NCI-H748 (cell line): Measurements from ENCODE around the gene CASP8.

ENCODE experiments used
- DNase-seq: peaks from one replicate; lab custom pipeline; 2025; ENCODE audit not compliant: unreplicated experiment; lab: John Stamatoyannopoulos, UW

Gene CASP8

GRCh38 chr2:201242571-201243277, 17.6 kb upstream of the CASP8 start:
- DNase-seq, result no peak

- DNase-seq, result no peak
Observed at GRCh38 chr2:201244829-201245228, 15.5 kb upstream of the CASP8 start.

GRCh38 chr2:201246280-201246679, 14.1 kb upstream of the CASP8 start:
- DNase-seq, result no peak

GRCh38 chr2:201248288-201248844, 12.0 kb upstream of the CASP8 start:
- DNase-seq, result no peak

- DNase-seq, result no peak
Observed at GRCh38 chr2:201249889-201250288, 10.4 kb upstream of the CASP8 start.

GRCh38 chr2:201250741-201251140, 9.6 kb upstream of the CASP8 start:
- no peak for DNase-seq

GRCh38 chr2:201254081-201254730, 6.1 kb upstream of the CASP8 start:
- no peak for DNase-seq

GRCh38 chr2:201255408-201256033, 4.8 kb upstream of the CASP8 start:
- DNase-seq, result no peak

GRCh38 chr2:201256082-201256481, 4.3 kb upstream of the CASP8 start:
- no peak for DNase-seq

GRCh38 chr2:201257381-201257955, 2.9 kb upstream of the CASP8 start:
- no peak for DNase-seq

- DNase-seq, result peak; percentile 62
Observed at GRCh38 chr2:201257956-201258665, 2.2 kb upstream of the CASP8 start.

GRCh38 chr2:201258666-201259615, 1.4 kb upstream of the CASP8 start:
- no peak for DNase-seq

- no peak for DNase-seq
Observed at GRCh38 chr2:201261471-201261870, 1.1 kb downstream of the CASP8 start.

- no peak for DNase-seq
Observed at GRCh38 chr2:201261906-201262305, 1.6 kb downstream of the CASP8 start.

GRCh38 chr2:201262718-201263117, 2.4 kb downstream of the CASP8 start:
- no peak for DNase-seq

GRCh38 chr2:201263779-201264178, 3.4 kb downstream of the CASP8 start:
- no peak for DNase-seq

GRCh38 chr2:201264472-201265173, 4.3 kb downstream of the CASP8 start:
- DNase-seq, result no peak

GRCh38 chr2:201266629-201267028, 6.3 kb downstream of the CASP8 start:
- no peak for DNase-seq

- DNase-seq, result no peak
Observed at GRCh38 chr2:201267278-201268030, 7.1 kb downstream of the CASP8 start.
